Measurements from ENCODE around the gene CC2D2A. TPM values are rescaled to one million over a fixed set of nuclear protein-coding genes. Genes with fewer than 3 reads are reported as not detected.

CC2D2A gene
- total and polyA plus RNA-seq, 2 of the 13 experiments (the other 11 are each of a cell fraction or from before 2014, with no cell fraction given): 4.2 to 7.2 TPM

DNA sequence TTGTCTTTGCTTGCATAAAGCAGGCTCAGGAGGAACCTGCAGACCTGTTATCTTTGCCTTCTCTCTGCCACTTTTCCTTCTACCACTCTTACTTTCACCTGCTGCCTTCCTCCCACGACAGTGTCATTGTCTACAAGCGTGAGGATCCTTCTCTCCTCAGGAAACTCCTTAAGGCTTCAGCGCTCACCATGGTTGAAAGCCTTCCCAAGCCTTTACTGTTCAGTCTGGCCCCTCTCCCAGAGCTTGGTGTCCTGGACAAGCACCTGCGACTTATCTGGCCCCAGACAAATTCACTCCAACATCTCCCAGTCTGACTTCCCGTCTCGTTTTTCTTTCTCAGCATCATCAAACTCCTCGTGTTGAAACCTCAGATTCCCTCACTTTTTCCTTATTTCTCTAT lies 31.0 kb downstream of the CC2D2A start:
- CTCF ChIA-PET (ENCODE audit: low intra/inter-chr PET ratio, low total read pairs): no interaction called here
- no peaks in the 10 kb centered on the region for H3K27me3 ChIP-seq (ENCODE audit: control insufficient read depth in 1 of 2, insufficient read depth in 2 of 2, low read length in 2 of 2)
- ATAC-seq (no peak), FAIRE-seq (no peak), DNase-seq (ENCODE audit: low spot score) (no peak)
- POLR2A ChIA-PET: no interaction called here
- H3K4me1 ChIP-seq (ENCODE audit: insufficient read depth, low read length): no peaks in the 10 kb centered on the region
- BruUV-seq (replicated peaks): no TSS peak
- H4K20me1 ChIP-seq (ENCODE audit: insufficient read depth, low read length): no peaks in the 10 kb centered on the region
- WGBS (ENCODE audit: low lambda C conversion rate): 90% methylated on average over 7 of the region's 7 CpGs
- no peaks in the 10 kb centered on the region; the same call in 1 of the 2 replicates for H3K9me3 ChIP-seq (ENCODE audit: low read length)
- intact Hi-C loops (cut with micrococcal nuclease; ENCODE audit: unreplicated experiment): loop anchor here (10.0 kb wide), 1 partner anchor 1746 kb away; no protein-coding TSS in a partner anchor
- H3K4me3 ChIP-seq (replicated peaks in 1 of 3; ENCODE audit: insufficient read depth in 1 of 3, low read depth in 2 of 3, low read length in 3 of 3): no peak overlapping the region
- no peak overlapping the region for H3K9ac ChIP-seq (ENCODE audit: insufficient read depth, low read depth, low read length)
- no peak overlapping the region for H3K27ac ChIP-seq (ENCODE audit: extremely low read length, insufficient read depth, low read length)
- no peak overlapping the region for H2AFZ ChIP-seq (ENCODE audit: low read length)
- in situ Hi-C loops (cut with HindIII; ENCODE audit: extremely low pct_ligation_motif_present, low pct_unique_long_range_greater_than_20kb): no loop called here
- no peaks in the 10 kb centered on the region for H3K79me2 ChIP-seq (ENCODE audit: insufficient read depth, low read length)
- 0 out of 5 replicates have a peak, but pooled peaks cover 0 to 4% of the 10 kb centered on the region in 2 experiments for H3K36me3 ChIP-seq (replicated peaks in 1 of 2; ENCODE audit: control insufficient read depth in 1 of 2, insufficient read depth in 2 of 2, low read length in 2 of 2)
- H3K4me2 ChIP-seq (ENCODE audit: low read depth, low read length): no peak overlapping the region
- TF ChIP-seq, protein P1, sequence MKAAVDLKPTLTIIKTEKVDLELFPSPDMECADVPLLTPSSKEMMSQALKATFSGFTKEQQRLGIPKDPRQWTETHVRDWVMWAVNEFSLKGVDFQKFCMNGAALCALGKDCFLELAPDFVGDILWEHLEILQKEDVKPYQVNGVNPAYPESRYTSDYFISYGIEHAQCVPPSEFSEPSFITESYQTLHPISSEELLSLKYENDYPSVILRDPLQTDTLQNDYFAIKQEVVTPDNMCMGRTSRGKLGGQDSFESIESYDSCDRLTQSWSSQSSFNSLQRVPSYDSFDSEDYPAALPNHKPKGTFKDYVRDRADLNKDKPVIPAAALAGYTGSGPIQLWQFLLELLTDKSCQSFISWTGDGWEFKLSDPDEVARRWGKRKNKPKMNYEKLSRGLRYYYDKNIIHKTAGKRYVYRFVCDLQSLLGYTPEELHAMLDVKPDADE (CRISPR knock-in tag; IDR thresholded peaks at IDR 0.05): no peak
- no peak for TF ChIP-seq KLF11 (CRISPR knock-in tag; IDR thresholded peaks at IDR 0.05)
- no peak for TF ChIP-seq ZNF451 (CRISPR knock-in tag; IDR thresholded peaks at IDR 0.05)
- no peak for TF ChIP-seq SOX5 (CRISPR knock-in tag; IDR thresholded peaks at IDR 0.05; ENCODE audit: borderline replicate concordance)
- TF ChIP-seq RARG (CRISPR knock-in tag; IDR thresholded peaks at IDR 0.05; ENCODE audit: low read depth): no peak
- TF ChIP-seq ZNF724P (CRISPR knock-in tag; IDR thresholded peaks at IDR 0.05; ENCODE audit: borderline replicate concordance): no peak
- no peak for TF ChIP-seq STAG1 (CRISPR knock-in tag; IDR thresholded peaks at IDR 0.05)
- no peak for TF ChIP-seq HMG20B (CRISPR knock-in tag; conservative IDR thresholded peaks at IDR 0.05)
- TF ChIP-seq, protein P2, sequence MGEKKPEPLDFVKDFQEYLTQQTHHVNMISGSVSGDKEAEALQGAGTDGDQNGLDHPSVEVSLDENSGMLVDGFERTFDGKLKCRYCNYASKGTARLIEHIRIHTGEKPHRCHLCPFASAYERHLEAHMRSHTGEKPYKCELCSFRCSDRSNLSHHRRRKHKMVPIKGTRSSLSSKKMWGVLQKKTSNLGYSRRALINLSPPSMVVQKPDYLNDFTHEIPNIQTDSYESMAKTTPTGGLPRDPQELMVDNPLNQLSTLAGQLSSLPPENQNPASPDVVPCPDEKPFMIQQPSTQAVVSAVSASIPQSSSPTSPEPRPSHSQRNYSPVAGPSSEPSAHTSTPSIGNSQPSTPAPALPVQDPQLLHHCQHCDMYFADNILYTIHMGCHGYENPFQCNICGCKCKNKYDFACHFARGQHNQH (CRISPR knock-in tag; IDR thresholded peaks at IDR 0.05): no peak
- TF ChIP-seq, protein P3, sequence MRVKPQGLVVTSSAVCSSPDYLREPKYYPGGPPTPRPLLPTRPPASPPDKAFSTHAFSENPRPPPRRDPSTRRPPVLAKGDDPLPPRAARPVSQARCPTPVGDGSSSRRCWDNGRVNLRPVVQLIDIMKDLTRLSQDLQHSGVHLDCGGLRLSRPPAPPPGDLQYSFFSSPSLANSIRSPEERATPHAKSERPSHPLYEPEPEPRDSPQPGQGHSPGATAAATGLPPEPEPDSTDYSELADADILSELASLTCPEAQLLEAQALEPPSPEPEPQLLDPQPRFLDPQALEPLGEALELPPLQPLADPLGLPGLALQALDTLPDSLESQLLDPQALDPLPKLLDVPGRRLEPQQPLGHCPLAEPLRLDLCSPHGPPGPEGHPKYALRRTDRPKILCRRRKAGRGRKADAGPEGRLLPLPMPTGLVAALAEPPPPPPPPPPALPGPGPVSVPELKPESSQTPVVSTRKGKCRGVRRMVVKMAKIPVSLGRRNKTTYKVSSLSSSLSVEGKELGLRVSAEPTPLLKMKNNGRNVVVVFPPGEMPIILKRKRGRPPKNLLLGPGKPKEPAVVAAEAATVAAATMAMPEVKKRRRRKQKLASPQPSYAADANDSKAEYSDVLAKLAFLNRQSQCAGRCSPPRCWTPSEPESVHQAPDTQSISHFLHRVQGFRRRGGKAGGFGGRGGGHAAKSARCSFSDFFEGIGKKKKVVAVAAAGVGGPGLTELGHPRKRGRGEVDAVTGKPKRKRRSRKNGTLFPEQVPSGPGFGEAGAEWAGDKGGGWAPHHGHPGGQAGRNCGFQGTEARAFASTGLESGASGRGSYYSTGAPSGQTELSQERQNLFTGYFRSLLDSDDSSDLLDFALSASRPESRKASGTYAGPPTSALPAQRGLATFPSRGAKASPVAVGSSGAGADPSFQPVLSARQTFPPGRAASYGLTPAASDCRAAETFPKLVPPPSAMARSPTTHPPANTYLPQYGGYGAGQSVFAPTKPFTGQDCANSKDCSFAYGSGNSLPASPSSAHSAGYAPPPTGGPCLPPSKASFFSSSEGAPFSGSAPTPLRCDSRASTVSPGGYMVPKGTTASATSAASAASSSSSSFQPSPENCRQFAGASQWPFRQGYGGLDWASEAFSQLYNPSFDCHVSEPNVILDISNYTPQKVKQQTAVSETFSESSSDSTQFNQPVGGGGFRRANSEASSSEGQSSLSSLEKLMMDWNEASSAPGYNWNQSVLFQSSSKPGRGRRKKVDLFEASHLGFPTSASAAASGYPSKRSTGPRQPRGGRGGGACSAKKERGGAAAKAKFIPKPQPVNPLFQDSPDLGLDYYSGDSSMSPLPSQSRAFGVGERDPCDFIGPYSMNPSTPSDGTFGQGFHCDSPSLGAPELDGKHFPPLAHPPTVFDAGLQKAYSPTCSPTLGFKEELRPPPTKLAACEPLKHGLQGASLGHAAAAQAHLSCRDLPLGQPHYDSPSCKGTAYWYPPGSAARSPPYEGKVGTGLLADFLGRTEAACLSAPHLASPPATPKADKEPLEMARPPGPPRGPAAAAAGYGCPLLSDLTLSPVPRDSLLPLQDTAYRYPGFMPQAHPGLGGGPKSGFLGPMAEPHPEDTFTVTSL (CRISPR knock-in tag; IDR thresholded peaks at IDR 0.05; ENCODE audit: borderline replicate concordance): no peak
- TF ChIP-seq SYNCRIP (IDR thresholded peaks at IDR 0.05; ENCODE audit: insufficient read depth, low read depth, low read length): no peak
- TF ChIP-seq NR1H2 (CRISPR knock-in tag; IDR thresholded peaks at IDR 0.05; ENCODE audit: borderline replicate concordance, low read depth): no peak
- TF ChIP-seq ZNF790 (CRISPR knock-in tag; IDR thresholded peaks at IDR 0.05; ENCODE audit: borderline replicate concordance): no peak
- TF ChIP-seq, protein P4, sequence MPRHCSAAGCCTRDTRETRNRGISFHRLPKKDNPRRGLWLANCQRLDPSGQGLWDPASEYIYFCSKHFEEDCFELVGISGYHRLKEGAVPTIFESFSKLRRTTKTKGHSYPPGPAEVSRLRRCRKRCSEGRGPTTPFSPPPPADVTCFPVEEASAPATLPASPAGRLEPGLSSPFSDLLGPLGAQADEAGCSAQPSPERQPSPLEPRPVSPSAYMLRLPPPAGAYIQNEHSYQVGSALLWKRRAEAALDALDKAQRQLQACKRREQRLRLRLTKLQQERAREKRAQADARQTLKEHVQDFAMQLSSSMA (CRISPR knock-in tag; IDR thresholded peaks at IDR 0.05): no peak
- TF ChIP-seq ZNF24 (IDR thresholded peaks at IDR 0.05): no peak
- TF ChIP-seq NFE2 (CRISPR knock-in tag; IDR thresholded peaks at IDR 0.05): no peak
- no peak for TF ChIP-seq ZNF484 (CRISPR knock-in tag; IDR thresholded peaks at IDR 0.05; ENCODE audit: borderline replicate concordance, low read depth)
- TF ChIP-seq PAX8 (CRISPR knock-in tag; IDR thresholded peaks at IDR 0.05; ENCODE audit: borderline replicate concordance): no peak
